Measurements from ENCODE around the gene CDH13.

DNA sequence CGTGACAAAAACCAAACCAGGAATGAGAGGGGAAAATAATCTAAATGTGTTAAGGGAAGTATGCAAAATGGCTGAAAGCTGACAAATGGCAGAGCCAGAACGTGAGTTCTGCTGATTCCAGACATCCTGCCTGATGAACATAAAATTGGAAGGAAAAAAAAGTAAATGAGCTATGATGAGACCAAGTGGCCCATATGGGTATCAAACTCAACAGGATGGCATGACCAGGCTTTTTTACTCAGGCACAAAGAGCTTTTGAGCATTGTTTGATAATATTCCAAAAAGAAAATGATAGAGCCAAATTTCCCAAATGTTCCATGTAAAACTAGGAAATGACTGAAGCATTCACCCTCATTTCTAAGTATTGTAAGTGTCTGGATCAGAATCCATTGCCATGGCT is 449.2 kb downstream of the CDH13 start:
- TF ChIP-seq, protein P1, sequence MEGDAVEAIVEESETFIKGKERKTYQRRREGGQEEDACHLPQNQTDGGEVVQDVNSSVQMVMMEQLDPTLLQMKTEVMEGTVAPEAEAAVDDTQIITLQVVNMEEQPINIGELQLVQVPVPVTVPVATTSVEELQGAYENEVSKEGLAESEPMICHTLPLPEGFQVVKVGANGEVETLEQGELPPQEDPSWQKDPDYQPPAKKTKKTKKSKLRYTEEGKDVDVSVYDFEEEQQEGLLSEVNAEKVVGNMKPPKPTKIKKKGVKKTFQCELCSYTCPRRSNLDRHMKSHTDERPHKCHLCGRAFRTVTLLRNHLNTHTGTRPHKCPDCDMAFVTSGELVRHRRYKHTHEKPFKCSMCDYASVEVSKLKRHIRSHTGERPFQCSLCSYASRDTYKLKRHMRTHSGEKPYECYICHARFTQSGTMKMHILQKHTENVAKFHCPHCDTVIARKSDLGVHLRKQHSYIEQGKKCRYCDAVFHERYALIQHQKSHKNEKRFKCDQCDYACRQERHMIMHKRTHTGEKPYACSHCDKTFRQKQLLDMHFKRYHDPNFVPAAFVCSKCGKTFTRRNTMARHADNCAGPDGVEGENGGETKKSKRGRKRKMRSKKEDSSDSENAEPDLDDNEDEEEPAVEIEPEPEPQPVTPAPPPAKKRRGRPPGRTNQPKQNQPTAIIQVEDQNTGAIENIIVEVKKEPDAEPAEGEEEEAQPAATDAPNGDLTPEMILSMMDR (IDR thresholded peaks at IDR 0.05; ENCODE audit: borderline replicate concordance, extremely low read depth, low read length, poor library complexity, severe bottlenecking): no peak
- no peak for TF ChIP-seq EZH2 (IDR thresholded peaks at IDR 0.05; ENCODE audit: borderline replicate concordance, low read depth, low read length, severe bottlenecking)
